ENCODE data around the gene LRRC23. TPM values are rescaled to one million over a fixed set of nuclear protein-coding genes. Genes with fewer than 3 reads are reported as not detected.

Gene LRRC23
- total RNA-seq, 2 donors from 2014 or later = 8.5 TPM

DNA sequence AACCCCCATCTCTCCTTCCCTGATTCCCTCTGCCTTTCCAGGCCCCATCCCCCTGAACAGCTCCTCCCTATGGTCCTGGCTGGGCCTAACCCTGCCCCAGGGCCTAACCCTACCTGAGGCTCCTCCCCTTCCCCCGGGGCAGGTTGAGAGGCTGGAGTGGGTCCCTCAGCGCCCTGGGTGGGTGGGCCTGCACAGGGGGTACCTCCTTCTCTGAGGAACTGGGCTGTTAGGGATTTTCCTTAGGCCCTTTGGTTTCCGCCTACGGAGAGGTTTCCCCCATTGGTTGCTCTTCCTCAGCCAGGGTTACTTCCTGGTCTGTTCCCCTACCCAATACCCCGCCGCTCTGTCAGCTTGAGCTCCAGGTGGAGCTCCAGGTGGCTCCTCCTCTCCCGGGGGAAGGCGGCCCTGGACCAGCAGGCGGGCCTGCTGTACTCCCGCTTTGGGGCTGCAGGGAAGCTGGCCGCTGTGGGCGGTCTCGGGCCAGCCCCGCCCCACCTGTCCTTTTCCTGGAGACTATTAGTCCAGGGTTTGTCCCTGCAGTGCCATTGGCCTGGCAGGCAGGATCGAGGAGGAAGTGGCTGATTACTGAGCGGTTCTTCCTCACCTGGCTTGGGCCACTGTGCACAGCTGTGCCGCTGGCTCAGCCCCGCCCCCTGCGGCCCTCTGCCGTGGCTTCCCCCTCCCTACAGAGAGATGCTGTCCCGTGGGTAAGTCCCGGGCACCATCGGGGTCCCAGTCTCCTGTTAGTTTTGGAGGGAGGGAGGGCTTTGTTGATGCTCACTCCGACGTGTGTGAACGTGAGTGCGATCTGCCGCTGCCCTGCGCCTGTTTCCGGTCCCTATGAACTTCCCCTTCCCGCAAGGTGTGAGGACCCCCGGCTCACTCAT is 41.7 kb downstream of the LRRC23 start:
- Histone ChIP-seq H3K9me3 (no peaks in the 10 kb centered on the region), H3K27ac (no peak overlapping the region), H3K27me3 (replicated peaks; ENCODE audit: insufficient read depth) (no peaks in the 10 kb centered on the region), H3K4me1 (ENCODE audit: control insufficient read depth in 1 of 2, low read depth in 2 of 2) (peaks cover 21 to 27% of the 10 kb centered on the region in 2 donors), H3K36me3 (peaks cover 4% of the 10 kb centered on the region), H3K4me3 (peak overlapping the region; percentile 51)
- no peak for ATAC-seq (ENCODE audit: insufficient number of reproducible peaks, low FRiP score, low read depth)
- DNase-seq (ENCODE audit: low spot score) = no peak
- TF ChIP-seq, protein P1, sequence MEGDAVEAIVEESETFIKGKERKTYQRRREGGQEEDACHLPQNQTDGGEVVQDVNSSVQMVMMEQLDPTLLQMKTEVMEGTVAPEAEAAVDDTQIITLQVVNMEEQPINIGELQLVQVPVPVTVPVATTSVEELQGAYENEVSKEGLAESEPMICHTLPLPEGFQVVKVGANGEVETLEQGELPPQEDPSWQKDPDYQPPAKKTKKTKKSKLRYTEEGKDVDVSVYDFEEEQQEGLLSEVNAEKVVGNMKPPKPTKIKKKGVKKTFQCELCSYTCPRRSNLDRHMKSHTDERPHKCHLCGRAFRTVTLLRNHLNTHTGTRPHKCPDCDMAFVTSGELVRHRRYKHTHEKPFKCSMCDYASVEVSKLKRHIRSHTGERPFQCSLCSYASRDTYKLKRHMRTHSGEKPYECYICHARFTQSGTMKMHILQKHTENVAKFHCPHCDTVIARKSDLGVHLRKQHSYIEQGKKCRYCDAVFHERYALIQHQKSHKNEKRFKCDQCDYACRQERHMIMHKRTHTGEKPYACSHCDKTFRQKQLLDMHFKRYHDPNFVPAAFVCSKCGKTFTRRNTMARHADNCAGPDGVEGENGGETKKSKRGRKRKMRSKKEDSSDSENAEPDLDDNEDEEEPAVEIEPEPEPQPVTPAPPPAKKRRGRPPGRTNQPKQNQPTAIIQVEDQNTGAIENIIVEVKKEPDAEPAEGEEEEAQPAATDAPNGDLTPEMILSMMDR (IDR thresholded peaks at IDR 0.05) = no peak

DNA sequence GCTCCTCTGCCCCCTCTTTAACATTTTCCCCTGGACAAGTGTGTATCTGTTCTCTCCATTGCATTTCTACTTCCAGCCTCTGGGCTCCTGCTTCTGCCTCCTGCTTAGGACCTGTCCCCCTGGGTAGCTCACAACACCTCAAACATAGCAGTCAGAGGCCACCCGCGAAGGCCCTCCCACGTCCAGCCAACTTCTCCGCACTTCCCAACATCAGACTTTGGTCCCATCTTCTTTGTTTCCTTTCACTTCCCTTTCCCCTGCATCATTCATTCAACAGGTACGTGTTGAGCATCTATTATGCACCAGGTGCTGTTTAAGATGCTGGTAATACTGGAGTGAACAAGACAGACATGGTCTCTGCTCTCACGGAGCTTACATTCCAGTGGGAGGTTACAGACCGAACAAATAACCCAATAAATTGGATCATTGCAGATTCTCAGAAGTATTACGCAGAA is 42.3 kb downstream of the LRRC23 start:
- H3K27me3 ChIP-seq (replicated peaks; ENCODE audit: insufficient read depth) = no peaks in the 10 kb centered on the region
- DNase-seq (ENCODE audit: low spot score) (no peak), ATAC-seq (ENCODE audit: insufficient number of reproducible peaks, low FRiP score, low read depth) (no peak)
- H3K9me3 ChIP-seq = no peaks in the 10 kb centered on the region
- TF ChIP-seq, protein P1 (IDR thresholded peaks at IDR 0.05) = no peak
- peaks cover 4% of the 10 kb centered on the region for H3K36me3 ChIP-seq
- no peak overlapping the region for H3K4me3 ChIP-seq
- H3K27ac ChIP-seq = no peak overlapping the region
- H3K4me1 ChIP-seq (ENCODE audit: control insufficient read depth in 1 of 2, low read depth in 2 of 2) = peaks cover 21 to 27% of the 10 kb centered on the region in 2 donors

- no peak for DNase-seq (ENCODE audit: low spot score)
- H3K27me3 ChIP-seq (replicated peaks; ENCODE audit: insufficient read depth) = no peaks in the 10 kb centered on the region
- TF ChIP-seq, protein P1 (IDR thresholded peaks at IDR 0.05) = no peak
- peaks cover 21 to 27% of the 10 kb centered on the region in 2 donors for H3K4me1 ChIP-seq (ENCODE audit: control insufficient read depth in 1 of 2, low read depth in 2 of 2)
- H3K27ac ChIP-seq = no peak overlapping the region
- ATAC-seq (ENCODE audit: insufficient number of reproducible peaks, low FRiP score, low read depth) = no peak
- no peaks in the 10 kb centered on the region for H3K9me3 ChIP-seq
- H3K4me3 ChIP-seq = no peak overlapping the region
- H3K36me3 ChIP-seq = peaks cover 4% of the 10 kb centered on the region
These were observed 43.0 kb downstream of the LRRC23 start for GRCh38 chr12:6947615-6948014.

- no peak for DNase-seq (ENCODE audit: low spot score)
- ATAC-seq (ENCODE audit: insufficient number of reproducible peaks, low FRiP score, low read depth) = no peak
- H3K4me3 ChIP-seq = no peak overlapping the region
These were observed 44.4 kb downstream of the LRRC23 start for GRCh38 chr12:6948873-6949594.

More at GRCh38 chr12:6948873-6949594, 44.4 kb downstream of the LRRC23 start:
- Histone ChIP-seq H3K36me3 (peaks cover 4% of the 10 kb centered on the region), H3K27me3 (replicated peaks; ENCODE audit: insufficient read depth) (no peaks in the 10 kb centered on the region), H3K4me1 (ENCODE audit: control insufficient read depth in 1 of 2, low read depth in 2 of 2) (peaks cover 16 to 20% of the 10 kb centered on the region in 2 donors), H3K9me3 (no peaks in the 10 kb centered on the region), H3K27ac (no peak overlapping the region)
- TF ChIP-seq, protein P1 (IDR thresholded peaks at IDR 0.05) = no peak
